ENCODE results near the gene PRRG4.

DNA sequence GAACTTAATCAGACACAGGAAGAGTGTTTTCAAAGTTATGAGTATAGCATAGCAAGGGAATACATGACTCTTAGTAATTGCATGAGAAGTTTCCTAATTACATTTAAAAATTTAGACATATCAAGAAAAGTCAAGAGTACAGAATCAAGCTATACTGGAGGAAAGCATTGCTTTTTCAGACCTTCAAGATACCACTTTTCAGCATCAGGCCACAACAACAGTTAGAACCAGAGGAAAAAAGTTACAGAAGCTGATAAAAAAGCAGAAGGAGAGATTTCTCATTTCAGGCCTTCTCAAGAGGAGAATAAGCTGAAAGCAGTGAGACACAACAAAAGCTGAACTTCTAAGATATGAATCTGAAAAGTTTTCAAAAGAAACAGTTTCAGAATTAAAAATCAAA lies 34.8 kb downstream of the PRRG4 start:
- no peak for TF ChIP-seq CTCF (conservative IDR thresholded peaks at IDR 0.05 in 1 of 2, IDR thresholded peaks at IDR 0.05 in 1 of 2; ENCODE audit: low read depth in 1 of 2, low read length in 2 of 2)
- TF ChIP-seq EZH2 (IDR thresholded peaks at IDR 0.05; ENCODE audit: low read length, missing control alignments) = no peak

Measured in fibroblast of lung (primary cell).